ENCODE measurements around the gene STS.
"Not testable (repeated sequence)": the region's sequence is repeated elsewhere in the genome, so short reads cannot be mapped to it uniquely, and the experiment has no call there.

Gene STS

GRCh38 chrX:7143076-7143475, 4.4 kb upstream of the STS start:
- peak; percentile 14 for DNase-seq

- DNase-seq, result no peak
Observed at GRCh38 chrX:7143941-7144525, 3.5 kb upstream of the STS start.

GRCh38 chrX:7145454-7145853, 2.1 kb upstream of the STS start:
- DNase-seq, result no peak

- DNase-seq, result no peak
Observed at GRCh38 chrX:7146020-7146702, 1.4 kb upstream of the STS start.

DNA sequence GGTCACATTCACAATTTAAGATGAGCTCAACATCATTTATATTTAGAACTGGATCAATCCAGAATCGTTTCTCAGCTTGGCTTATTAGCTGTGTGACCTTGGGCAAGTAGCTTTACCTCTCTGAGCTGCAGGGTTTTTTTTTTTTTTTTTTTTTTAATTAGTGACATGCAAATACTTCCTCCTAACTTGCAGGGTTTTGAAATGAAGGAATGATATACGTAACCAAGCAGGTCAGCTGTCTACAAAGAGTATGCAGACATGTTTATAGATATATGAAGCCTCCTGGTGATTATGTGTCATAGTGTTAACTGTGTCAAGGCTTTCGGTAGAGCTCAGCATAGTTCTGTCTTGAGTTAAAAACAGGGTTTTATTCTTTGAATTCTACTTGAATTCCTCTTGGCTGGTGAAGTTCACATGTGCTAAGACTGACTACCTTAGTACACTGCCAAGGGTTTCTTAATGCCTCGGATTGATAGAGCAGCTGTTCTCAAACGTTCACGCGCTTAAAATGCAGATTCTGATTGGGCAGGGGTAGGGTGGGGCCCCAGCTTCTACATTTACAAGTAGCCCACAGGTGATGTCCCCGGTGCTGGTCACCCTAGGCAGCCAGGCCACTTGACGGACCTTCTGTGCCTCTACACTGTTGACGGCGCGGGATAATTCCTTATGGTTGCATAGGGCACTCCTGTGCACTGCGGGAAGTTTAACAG, 654 bp upstream of the STS start:
- DNase-seq, result no peak

DNA sequence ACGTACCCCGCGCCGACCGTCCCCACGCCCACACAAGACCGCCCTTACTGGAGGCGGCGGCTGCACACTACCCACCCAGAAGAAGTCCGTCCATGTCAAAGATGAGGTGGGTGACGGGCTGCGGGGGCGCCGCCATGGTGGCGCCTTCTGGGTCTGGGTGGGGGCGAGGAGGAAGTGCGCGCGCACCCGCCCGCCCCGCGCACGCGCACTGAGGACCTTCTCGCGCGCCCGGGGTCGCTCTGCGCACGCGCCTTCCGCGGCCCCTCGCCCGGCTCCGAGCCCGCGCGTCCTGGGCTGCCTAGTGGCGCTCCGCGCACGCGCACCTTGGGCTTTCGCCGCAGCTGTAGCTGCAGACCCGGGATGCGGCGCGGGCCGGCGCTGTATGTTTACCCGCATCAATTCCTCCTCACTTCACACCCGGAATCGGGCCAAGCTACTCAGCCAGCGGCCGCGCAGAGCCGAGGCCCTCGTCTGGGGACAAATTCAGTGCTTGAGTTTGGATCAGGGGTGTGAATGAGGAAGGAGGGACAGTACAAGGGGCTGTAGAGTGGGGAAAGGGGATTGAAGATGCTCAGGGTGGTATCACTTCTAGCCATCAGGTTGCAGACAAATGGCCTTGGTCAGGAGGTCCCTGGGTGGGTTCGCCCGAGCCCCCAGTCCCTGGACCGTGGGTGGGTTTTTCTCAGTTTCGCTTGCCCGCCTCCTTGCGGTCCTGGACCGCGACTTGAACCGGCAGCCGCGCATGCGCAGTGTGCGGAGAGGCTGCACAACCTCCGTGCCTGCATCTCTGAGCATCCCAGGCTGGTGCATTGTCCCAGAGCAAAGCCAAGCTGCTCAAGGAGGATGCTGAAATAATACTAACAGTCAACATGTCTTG, 704 bp downstream of the STS start, which contains the start of gene PUDP:
TSS of gene PUDP (minus strand) at position 176 of the 877 bp plus-strand sequence. CDS start at position 136, 40 bp downstream.
- DNase-seq, result peak; percentile 82

- no peak for DNase-seq
Observed at GRCh38 chrX:7149411-7149810, 1.9 kb downstream of the STS start.

GRCh38 chrX:7153231-7153630, 5.7 kb downstream of the STS start:
- DNase-seq, result no peak

- no peak for DNase-seq
Observed at GRCh38 chrX:7154041-7154597, 6.6 kb downstream of the STS start.

GRCh38 chrX:7155163-7155562, 7.7 kb downstream of the STS start:
- no peak for DNase-seq

DNA sequence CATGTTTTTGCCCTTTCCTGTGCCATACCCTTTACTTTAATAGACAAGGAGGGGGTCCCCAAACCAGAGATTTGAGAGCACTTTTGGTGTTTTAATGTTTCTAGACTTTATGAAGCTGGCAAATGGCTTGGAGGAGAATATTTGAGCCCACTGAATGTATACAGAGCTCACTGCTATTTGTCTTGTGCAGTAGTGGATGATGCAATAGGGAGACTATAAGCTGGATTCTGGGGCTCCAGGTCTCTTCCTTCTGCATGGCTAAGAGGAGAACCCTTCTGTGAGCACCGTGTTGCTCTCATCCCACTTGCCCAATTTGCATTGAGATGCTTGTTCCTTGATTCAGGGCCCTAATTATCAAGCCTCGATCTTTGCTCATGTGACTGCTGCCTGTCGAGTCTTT, 9.4 kb downstream of the STS start:
- no peak for DNase-seq

DNA sequence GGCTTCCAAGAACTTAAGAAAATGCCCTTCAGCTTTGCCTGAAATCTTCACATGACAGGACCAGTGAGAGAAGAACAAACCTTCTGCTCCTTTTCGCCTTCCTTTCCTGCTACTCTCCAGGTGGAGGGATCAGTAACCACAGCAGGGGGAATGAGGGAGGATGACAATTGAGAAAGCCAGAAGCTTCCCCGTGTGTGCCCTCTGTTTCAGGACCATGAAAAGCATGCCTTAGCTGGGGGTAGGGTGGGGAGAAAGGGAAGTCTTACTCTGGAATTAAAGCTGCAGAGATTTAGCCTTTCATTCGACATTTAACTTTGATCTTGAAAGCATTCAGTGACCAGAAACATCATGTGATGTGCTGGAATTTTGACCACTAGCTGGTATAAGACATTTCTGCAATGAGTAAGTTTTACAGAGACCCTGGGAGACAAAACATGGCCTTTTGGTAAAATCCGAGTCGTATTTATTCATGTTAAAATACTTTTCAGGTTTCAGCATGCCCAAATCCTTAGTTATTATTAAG, 11.0 kb downstream of the STS start:
- peak; percentile 48 for DNase-seq

DNA sequence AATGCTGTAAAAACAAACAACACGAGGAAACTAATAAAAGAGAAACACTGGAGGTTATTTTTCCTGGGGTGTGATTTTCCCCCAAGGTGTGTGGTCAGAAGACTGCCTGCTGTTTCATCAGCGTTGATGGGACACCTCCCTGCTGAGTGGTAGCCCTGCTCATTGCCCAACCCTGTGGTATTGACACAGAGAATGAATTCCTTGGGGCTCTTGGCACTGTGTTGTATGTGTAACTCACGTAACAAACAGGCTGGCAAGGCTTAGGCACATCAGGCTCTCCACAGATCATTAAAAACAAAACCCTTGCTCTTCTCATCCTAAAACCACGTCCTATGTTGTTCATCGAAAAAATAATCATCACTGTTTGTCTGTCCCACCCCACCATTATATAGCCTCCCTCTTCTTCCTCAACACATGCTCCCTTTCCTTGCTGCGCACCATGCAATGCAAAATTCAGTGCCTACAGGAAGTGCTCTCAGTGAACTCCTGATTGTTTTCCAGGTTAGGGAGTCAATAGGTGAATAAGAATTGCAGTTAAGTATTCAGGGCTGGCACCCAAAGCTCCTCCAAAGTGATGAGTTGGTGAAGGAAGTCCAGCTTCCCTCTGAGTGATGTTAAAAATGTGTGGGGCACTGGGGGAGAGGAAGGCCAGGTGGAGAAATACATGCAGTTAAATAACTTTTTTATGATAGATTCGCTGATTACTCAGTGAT, 11.8 kb downstream of the STS start:
- peak; percentile 36 for DNase-seq

- no peak for DNase-seq
Observed at GRCh38 chrX:7163146-7163677, 15.7 kb downstream of the STS start.

DNA sequence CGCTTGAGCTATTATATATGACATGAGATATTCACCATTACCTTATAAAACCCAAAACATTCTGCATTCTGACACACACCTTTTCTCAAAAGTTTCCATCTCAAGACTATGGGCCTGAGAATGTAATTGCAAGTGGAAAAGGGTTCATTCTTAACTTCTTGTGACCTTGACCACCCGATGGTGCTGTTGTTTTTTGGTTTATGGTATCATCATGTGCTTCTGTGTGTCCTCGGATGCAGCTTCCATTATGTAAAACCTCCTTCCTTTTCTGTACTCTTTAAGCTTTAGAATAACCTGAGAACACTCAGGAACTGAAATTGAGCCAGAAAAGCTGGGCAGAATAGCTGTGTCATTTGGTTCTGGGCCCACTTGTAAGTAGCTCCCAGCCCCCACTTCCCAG, 16.7 kb downstream of the STS start:
- DNase-seq, result no peak

GRCh38 chrX:7168371-7168770, 20.9 kb downstream of the STS start:
- DNase-seq, result peak; percentile 22

DNA sequence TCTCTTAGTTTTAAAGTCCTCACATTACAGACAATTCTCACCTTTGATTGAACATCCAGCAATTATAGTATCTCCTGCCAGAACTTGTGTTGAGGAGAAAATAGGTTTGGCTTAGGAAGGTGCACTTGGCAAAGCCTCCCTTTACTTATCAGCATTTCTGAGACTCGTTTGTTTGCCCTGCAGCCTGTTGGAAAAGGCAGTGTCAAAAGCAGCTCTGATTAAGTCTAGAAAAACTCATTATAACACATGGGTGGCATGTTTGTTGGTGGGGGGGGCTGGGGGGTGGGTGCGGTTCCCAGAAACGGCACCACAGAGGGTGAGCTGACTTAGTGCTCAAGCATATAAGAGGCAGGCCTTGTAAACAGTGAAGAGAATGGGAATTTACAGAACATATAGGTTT, 22.1 kb downstream of the STS start:
- no peak for DNase-seq

DNA sequence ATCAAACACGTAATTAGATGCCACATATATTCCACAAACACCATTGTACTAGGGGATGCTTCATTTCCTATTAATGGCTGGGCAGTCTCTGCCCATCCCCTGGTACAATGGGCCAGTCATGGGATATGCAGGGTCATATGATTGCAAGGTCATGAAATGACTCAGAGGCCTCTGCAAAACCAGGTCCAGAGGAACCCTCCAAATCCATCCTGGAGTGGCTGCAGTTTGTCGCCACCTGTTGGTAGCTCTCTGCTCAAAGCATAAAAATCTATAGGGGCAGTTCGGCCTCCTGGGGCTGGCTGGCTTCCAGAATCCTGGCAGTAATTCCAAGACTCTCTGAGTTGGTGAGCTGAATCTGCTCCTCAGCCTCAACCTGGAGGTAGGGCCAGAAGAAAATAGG, 23.4 kb downstream of the STS start:
- no peak for DNase-seq

DNA sequence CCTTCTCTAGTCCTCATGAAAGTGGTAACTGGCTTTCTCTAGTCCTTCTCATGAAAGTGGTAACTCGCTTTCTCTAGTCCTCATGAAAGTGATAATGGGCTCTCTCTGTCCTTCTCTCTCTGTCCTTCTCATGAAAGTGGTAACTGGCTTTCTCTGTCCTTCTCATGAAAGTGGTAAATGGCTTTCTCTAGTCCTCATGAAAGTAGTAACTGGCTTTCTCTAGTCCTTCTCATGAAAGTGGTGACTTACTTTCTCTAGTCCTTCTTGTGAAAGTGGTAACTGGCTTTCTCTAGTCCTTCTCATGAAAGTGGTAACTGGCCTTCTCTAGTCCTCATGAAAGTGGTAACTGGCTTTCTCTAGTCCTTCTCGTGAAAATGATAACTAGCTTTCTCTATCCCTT, 31.3 kb downstream of the STS start:
- DNase-seq, result not testable (repeated sequence)

- no peak for DNase-seq
Observed at GRCh38 chrX:7179446-7179845, 31.9 kb downstream of the STS start.

DNA sequence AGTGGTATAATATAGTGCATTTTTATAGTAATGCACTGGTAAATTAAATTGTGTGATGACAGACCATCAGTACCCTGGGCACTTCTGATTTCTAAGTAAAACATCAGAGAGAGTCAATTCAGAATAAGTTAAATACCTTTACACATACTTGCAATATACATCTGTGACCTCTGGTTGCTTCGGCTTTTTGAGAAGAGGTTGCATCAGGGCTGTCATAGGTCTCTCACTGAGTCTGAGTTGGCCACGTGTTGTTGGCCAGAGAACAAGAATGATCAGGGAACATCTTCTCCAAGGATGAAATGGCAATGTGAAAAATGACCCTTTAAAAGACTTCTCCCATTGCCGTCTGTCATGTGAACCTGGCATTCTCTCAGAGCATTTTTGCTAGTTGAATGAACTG, 37.3 kb downstream of the STS start:
- DNase-seq, result peak; percentile 55
